ENCODE data around the gene NR2C2. TPM values are rescaled to one million over a fixed set of nuclear protein-coding genes. Genes with fewer than 3 reads are reported as not detected.

NR2C2 gene
- polyA plus RNA-seq, 6 donors from 2014 or later, result 0.49 to 19.8 (median 13.1) TPM

DNA sequence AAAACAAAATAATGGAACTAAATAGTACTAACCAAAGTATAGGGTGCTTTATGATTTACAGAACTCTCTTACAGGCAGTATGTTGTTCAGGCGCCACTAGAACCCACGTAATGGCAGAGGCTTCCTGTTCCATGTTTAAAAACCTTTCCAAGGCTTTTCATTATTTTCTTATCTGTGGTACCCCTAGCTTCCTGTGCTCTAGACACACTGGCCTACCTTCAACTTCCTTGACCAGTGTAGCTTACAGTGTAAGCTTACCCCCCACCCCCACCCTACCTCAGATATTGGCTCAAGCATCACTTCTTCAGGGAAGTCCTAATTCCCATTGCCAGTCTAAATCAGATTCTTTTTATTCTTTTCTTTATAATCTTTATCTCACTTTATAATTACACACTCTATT is 2.9 kb downstream of the NR2C2 start:
- Mint-ChIP-seq H3K9me3 (no peaks in the 10 kb centered on the region), H3K27ac (peak overlapping the region in 2 of 6 donors; percentile 42 to 99), H3K36me3 (no peaks in the 10 kb centered on the region), H3K4me1 (peaks cover 42 to 57% (median 54%) of the 10 kb centered on the region in 3 donors), H3K4me3 (peak overlapping the region in 2 of 8 donors; percentile 10 to 94), H3K27me3 (no peaks in the 10 kb centered on the region)
- ATAC-seq (ENCODE audit: low read depth in 2 of 2) (no peak), DNase-seq (no peak)

DNA sequence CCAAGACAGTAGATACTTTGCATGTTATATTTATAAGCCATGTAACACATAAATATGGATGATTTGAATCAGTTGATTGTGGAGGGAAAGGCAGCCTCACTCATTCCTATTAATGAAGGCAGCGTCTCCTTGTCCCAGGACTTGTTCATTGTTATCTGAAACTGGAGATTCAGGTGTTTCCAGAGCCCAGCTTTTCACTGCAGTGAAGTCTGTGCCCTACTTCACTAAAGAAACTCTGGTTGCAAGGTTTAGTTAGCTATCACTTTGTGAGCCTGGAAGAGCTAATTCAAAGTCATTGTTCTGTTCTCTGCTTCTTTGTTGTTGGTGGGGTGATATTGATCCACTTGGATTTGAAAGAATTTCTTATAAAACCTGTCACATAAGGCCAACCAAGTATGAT is 9.8 kb downstream of the NR2C2 start:
- Mint-ChIP-seq H3K27ac (peak overlapping the region in 2 of 6 donors; percentile 29 to 90), H3K9me3 (no peaks in the 10 kb centered on the region), H3K4me3 (no peak overlapping the region), H3K36me3 (peaks cover 0 to 8% of the 10 kb centered on the region in 2 donors), H3K4me1 (peaks cover 30 to 56% (median 55%) of the 10 kb centered on the region in 3 donors), H3K27me3 (no peaks in the 10 kb centered on the region)
- DNase-seq, result no peak
- no peak for ATAC-seq (ENCODE audit: low read depth in 2 of 2)

DNA sequence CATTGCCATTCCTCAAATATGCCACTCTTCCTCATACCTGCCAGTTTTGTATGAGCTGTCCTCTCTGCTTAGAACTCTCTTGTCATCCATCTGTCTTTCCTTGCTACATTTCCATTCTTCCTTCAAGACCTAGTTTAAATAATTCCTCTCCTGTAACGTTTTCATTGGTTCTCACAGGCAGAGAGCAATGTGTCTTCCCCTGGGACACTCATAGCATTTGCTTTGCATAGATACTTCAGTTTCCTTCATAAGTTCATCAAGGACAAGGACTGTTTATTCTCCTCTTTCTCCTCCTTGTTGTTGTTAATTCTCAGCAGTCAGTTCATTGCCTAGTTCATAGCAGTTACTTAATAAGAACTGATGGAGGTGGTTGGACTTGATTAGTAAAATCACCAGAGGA is 10.5 kb downstream of the NR2C2 start:
- Mint-ChIP-seq H3K27me3 (no peaks in the 10 kb centered on the region), H3K4me1 (peaks cover 29 to 48% (median 48%) of the 10 kb centered on the region in 3 donors), H3K4me3 (peak overlapping the region in 5 of 8 donors; percentile 5 to 44 (median 23)), H3K9me3 (no peaks in the 10 kb centered on the region), H3K36me3 (peaks cover 4 to 8% of the 10 kb centered on the region in 2 donors), H3K27ac (peak overlapping the region in 5 of 6 donors; percentile 57 to 92 (median 78))
- peak in 1 of 2 donors; percentile 48 for ATAC-seq (ENCODE audit: low read depth in 2 of 2)
- no peak for DNase-seq

- Mint-ChIP-seq H3K36me3 (peaks cover 5 to 8% of the 10 kb centered on the region in 2 donors), H3K27ac (peak overlapping the region; percentile 90 to 97 (median 94)), H3K4me3 (peak overlapping the region; percentile 65 to 92 (median 81)), H3K4me1 (peaks cover 27 to 43% (median 42%) of the 10 kb centered on the region in 3 donors), H3K27me3 (no peaks in the 10 kb centered on the region), H3K9me3 (no peaks in the 10 kb centered on the region)
- DNase-seq, result no peak
- peak; percentile 21 to 27 for ATAC-seq (ENCODE audit: low read depth in 2 of 2)
These were observed 12.1 kb downstream of the NR2C2 start for GRCh38 chr3:14959359-14959943.

DNA sequence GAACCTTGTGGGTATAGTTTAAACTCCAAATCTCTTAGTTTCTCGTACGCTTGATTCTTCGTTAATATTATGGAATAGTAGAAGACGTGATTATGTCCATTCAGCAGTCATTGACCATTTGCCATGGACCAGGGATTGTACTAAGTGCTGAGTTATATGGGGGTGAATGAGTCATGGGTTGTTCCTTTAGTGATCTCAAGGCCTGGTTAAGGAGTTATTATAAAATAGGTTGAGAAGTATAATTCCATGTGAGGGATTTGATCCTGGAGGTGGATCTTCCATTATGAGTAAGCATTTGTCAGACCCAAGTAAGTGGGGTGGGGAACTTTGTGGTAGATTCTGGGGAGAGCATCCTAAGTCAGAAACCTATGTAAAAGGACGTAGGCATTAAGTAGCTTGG is 15.4 kb downstream of the NR2C2 start:
- no peak for ATAC-seq (ENCODE audit: low read depth in 2 of 2)
- Mint-ChIP-seq H3K36me3 (peaks cover 13 to 16% of the 10 kb centered on the region in 2 donors), H3K4me1 (peaks cover 17 to 28% (median 19%) of the 10 kb centered on the region in 3 donors), H3K9me3 (peaks cover 0 to 5% (median 0%) of the 10 kb centered on the region in 7 donors), H3K27ac (peak overlapping the region in 2 of 6 donors; percentile 4 to 7), H3K4me3 (no peak overlapping the region), H3K27me3 (no peaks in the 10 kb centered on the region)
- DNase-seq, result no peak

DNA sequence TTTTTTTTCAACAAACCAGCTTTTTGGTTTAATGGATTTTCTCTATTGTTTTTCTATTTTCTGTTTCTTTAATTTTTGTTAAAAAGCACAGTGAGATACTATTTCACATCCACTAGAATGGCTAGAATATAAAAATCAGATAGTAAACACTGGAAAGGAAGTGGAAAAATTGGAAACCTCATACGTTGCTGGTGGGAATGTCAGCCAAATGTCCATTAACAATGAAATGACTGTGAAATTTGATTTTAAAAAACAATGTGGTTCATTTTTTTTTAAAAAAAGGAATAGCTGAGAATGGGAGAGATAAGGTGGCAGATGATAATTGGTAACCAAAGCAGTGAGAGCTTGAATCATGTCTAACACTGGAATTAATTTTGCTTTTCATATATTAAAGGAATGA is 19.9 kb downstream of the NR2C2 start:
- peaks cover 0 to 6% (median 0%) of the 10 kb centered on the region in 7 donors for H3K9me3 Mint-ChIP-seq
- H3K27me3 Mint-ChIP-seq, result no peaks in the 10 kb centered on the region
- no peak for DNase-seq
- H3K4me3 Mint-ChIP-seq, result no peak overlapping the region
- peak overlapping the region in 3 of 6 donors; percentile 28 to 66 (median 33) for H3K27ac Mint-ChIP-seq
- H3K36me3 Mint-ChIP-seq, result peaks cover 8 to 18% of the 10 kb centered on the region in 2 donors
- peaks cover 3 to 5% (median 4%) of the 10 kb centered on the region in 3 donors for H3K4me1 Mint-ChIP-seq
- no peak for ATAC-seq (ENCODE audit: low read depth in 2 of 2)

DNA sequence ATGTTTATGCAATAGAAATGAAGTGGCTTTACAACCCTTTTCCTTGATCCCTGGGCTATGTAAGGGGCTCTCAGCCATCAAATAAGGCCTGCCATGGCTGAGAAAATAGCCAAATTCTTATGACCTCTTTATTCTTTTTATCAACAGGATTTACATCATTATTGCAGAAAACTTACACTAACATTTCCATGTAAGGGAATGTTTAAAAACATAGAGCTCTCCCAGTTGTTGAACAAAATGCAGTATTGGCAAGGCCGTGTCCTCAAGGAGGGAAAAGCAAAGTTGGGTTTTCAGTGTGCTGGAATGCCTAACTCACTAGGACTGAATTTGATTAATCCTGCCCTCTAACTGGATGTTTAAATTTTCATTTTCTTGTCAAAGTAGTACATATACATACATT is 22.3 kb downstream of the NR2C2 start:
- H3K4me3 Mint-ChIP-seq, result no peak overlapping the region
- peaks cover 0 to 5% (median 4%) of the 10 kb centered on the region in 3 donors for H3K4me1 Mint-ChIP-seq
- DNase-seq, result no peak
- H3K27me3 Mint-ChIP-seq, result no peaks in the 10 kb centered on the region
- no peak overlapping the region for H3K27ac Mint-ChIP-seq
- peaks cover 17 to 21% of the 10 kb centered on the region in 2 donors for H3K36me3 Mint-ChIP-seq
- ATAC-seq (ENCODE audit: low read depth in 2 of 2), result no peak
- H3K9me3 Mint-ChIP-seq, result peaks cover 0 to 9% (median 0%) of the 10 kb centered on the region in 7 donors

DNA sequence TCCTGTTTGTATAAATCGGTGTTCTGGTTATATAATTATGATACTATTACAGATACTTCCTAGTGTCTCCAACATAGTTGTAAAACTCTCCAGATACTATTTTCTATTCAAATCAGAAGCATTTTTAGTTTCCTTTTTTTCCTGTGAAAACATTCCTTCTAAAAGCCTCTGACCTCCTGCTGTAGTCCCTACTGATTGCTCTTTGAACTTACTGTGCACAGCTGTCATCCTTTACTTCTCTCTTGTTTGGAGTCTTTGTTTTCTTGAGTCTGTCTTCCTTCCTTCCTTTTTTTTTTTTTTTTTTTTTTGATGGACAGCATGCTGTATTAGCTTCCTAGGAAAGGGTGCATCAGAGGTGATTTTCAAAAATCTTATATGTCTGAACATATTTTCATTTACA is 28.9 kb downstream of the NR2C2 start:
- ATAC-seq (ENCODE audit: low read depth in 2 of 2) (no peak), DNase-seq (no peak)
- peaks cover 0 to 3% (median 0%) of the 10 kb centered on the region in 7 donors for H3K9me3 Mint-ChIP-seq
- peaks cover 8 to 9% of the 10 kb centered on the region in 2 donors for H3K36me3 Mint-ChIP-seq
- peak overlapping the region in 2 of 6 donors; percentile 18 to 34 for H3K27ac Mint-ChIP-seq
- H3K27me3 Mint-ChIP-seq, result no peaks in the 10 kb centered on the region
- H3K4me3 Mint-ChIP-seq, result no peak overlapping the region
- peaks cover 21 to 35% (median 33%) of the 10 kb centered on the region in 3 donors for H3K4me1 Mint-ChIP-seq

DNA sequence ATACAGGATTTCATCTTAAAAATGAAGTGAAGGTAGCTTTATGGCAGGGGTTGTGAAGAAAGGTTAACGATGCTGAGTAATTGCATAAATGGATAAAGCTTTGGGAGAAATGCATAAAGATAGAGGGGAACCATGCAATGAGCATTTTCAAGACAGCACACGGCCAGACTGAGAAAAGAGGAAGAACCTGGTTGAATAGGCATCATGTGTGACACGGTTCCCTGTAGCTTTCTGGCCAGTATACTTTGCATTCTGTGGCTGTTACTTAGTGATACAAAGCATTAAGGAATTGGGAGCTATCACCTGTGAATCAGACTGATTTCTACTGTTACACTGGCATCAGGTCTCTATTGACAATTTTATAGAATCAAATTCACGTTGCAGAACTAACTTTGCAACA is 33.3 kb downstream of the NR2C2 start:
- Mint-ChIP-seq H3K4me1 (peaks cover 25 to 33% (median 30%) of the 10 kb centered on the region in 3 donors), H3K36me3 (no peaks in the 10 kb centered on the region), H3K27ac (peak overlapping the region; percentile 41 to 91 (median 70)), H3K4me3 (no peak overlapping the region), H3K9me3 (no peaks in the 10 kb centered on the region), H3K27me3 (no peaks in the 10 kb centered on the region)
- ATAC-seq (ENCODE audit: low read depth in 2 of 2), result peak; percentile 100
- DNase-seq, result peak; percentile 47

GRCh38 chr3:14984581-14985113 is 37.3 kb downstream of the NR2C2 start:
- no peaks in the 10 kb centered on the region for H3K27me3 Mint-ChIP-seq
- H3K36me3 Mint-ChIP-seq, result no peaks in the 10 kb centered on the region
- no peak for DNase-seq
- ATAC-seq (ENCODE audit: low read depth in 2 of 2), result no peak
- no peak overlapping the region for H3K4me3 Mint-ChIP-seq
- peak overlapping the region in 2 of 6 donors; percentile 28 to 74 for H3K27ac Mint-ChIP-seq
- H3K4me1 Mint-ChIP-seq, result peaks cover 28 to 43% (median 29%) of the 10 kb centered on the region in 3 donors
- no peaks in the 10 kb centered on the region for H3K9me3 Mint-ChIP-seq

DNA sequence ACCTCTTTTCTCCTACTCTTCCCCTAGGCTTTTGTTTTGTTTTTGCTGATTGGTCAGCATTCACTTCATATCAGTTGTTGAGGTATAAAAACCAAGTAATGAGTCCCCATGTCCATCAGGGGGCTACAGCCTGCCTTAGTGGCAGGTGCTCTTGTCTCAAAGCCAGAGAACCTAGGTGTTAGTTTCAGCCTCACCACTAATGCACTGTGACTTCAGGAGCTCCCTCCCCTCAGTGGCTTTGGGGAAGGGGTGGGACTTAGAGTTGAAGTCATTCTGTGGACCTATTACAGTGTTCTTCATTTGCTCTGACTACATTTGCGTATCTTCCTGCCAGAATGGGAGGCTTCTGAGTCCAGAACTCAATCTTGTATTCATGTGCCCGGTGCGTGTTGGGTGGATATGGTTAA is 41.6 kb downstream of the NR2C2 start:
- Mint-ChIP-seq H3K36me3 (no peaks in the 10 kb centered on the region), H3K4me1 (peaks cover 43 to 56% (median 44%) of the 10 kb centered on the region in 3 donors), H3K4me3 (peak overlapping the region in 6 of 8 donors; percentile 18 to 76 (median 53)), H3K27ac (peak overlapping the region; percentile 66 to 95 (median 89)), H3K27me3 (no peaks in the 10 kb centered on the region), H3K9me3 (no peaks in the 10 kb centered on the region)
- ATAC-seq (ENCODE audit: low read depth in 2 of 2) (peak; percentile 98 to 99), DNase-seq (peak; percentile 72)

- DNase-seq, result no peak
- peaks cover 41 to 62% (median 47%) of the 10 kb centered on the region in 3 donors for H3K4me1 Mint-ChIP-seq
- no peaks in the 10 kb centered on the region for H3K9me3 Mint-ChIP-seq
- peak overlapping the region in 3 of 8 donors; percentile 3 to 9 (median 7) for H3K4me3 Mint-ChIP-seq
- no peaks in the 10 kb centered on the region for H3K27me3 Mint-ChIP-seq
- ATAC-seq (ENCODE audit: low read depth in 2 of 2), result no peak
- no peaks in the 10 kb centered on the region for H3K36me3 Mint-ChIP-seq
- peak overlapping the region in 5 of 6 donors; percentile 66 to 91 (median 81) for H3K27ac Mint-ChIP-seq
These were observed 42.8 kb downstream of the NR2C2 start for GRCh38 chr3:14989943-14990779.

- Mint-ChIP-seq H3K27ac (peak overlapping the region in 5 of 6 donors; percentile 48 to 84 (median 81)), H3K4me3 (no peak overlapping the region), H3K36me3 (no peaks in the 10 kb centered on the region), H3K27me3 (no peaks in the 10 kb centered on the region), H3K4me1 (peaks cover 43 to 64% (median 53%) of the 10 kb centered on the region in 3 donors), H3K9me3 (no peaks in the 10 kb centered on the region)
- DNase-seq, result no peak
- no peak for ATAC-seq (ENCODE audit: low read depth in 2 of 2)
These were observed 43.4 kb downstream of the NR2C2 start for GRCh38 chr3:14990780-14991148.
